Measurements from ENCODE around the gene PCDHA3. TPM values are rescaled to one million over a fixed set of nuclear protein-coding genes. Genes with fewer than 3 reads are reported as not detected.

PCDHA3 gene
- polyA plus RNA-seq, 1 of the 3 experiments (the other 2 are of a cell fraction): 0.02 TPM

Other genes with a start within 250 kb of the PCDHA3 start
- 35.9 and 37.8 TPM in 2 replicates for gene SRA1, start 243.6 kb upstream of the PCDHA3 start, polyA plus RNA-seq (2012; rRNA removed)
- 36.0 and 54.5 TPM in 2 replicates for gene APBB3, start 236.5 kb upstream of the PCDHA3 start, polyA plus RNA-seq (2012; rRNA removed)
- 56.2 and 74.9 TPM in 2 replicates for gene SLC35A4, start 236.2 kb upstream of the PCDHA3 start, polyA plus RNA-seq (2012; rRNA removed)
- 0.12 and 0.19 TPM in 2 replicates for gene CD14, start 167.9 kb upstream of the PCDHA3 start, polyA plus RNA-seq (2012; rRNA removed)
- gene TMCO6, start 161.6 kb upstream of the PCDHA3 start, polyA plus RNA-seq (2012; rRNA removed): 27.7 and 31.7 TPM in 2 replicates
- gene NDUFA2, start 153.4 kb upstream of the PCDHA3 start, polyA plus RNA-seq (2012; rRNA removed): 202 and 211 TPM in 2 replicates
- gene IK, start 153.2 kb upstream of the PCDHA3 start, polyA plus RNA-seq (2012; rRNA removed): 105 and 113 TPM in 2 replicates
- gene WDR55, start 136.2 kb upstream of the PCDHA3 start, polyA plus RNA-seq (2012; rRNA removed): 28.3 and 32.7 TPM in 2 replicates
- gene DND1, start 127.5 kb upstream of the PCDHA3 start, polyA plus RNA-seq (2012; rRNA removed): 1.2 and 2.1 TPM in 2 replicates
- 124 and 135 TPM in 2 replicates for gene HARS1, start 109.7 kb upstream of the PCDHA3 start, polyA plus RNA-seq (2012; rRNA removed)
- gene HARS2, start 109.6 kb upstream of the PCDHA3 start, polyA plus RNA-seq (2012; rRNA removed): 40.8 and 54.5 TPM in 2 replicates
- gene ZMAT2, start 100.6 kb upstream of the PCDHA3 start, polyA plus RNA-seq (2012; rRNA removed): 30.9 and 42.2 TPM in 2 replicates
- gene PCDHA1, start 14.9 kb upstream of the PCDHA3 start, polyA plus RNA-seq (2012; rRNA removed): 0.16 and 0.21 TPM in 2 replicates
- not detected in 2 replicates for gene PCDHA2, start 6.2 kb upstream of the PCDHA3 start, polyA plus RNA-seq (2012; rRNA removed)
- 1.2 and 1.4 TPM in 2 replicates for gene PCDHA4, start 6.0 kb downstream of the PCDHA3 start, polyA plus RNA-seq (2012; rRNA removed)
- 0.02 TPM in 2 replicates for gene PCDHA5, start 20.6 kb downstream of the PCDHA3 start, polyA plus RNA-seq (2012; rRNA removed)
- 0.02 and 0.03 TPM in 2 replicates for gene PCDHA6, start 26.9 kb downstream of the PCDHA3 start, polyA plus RNA-seq (2012; rRNA removed)
- gene PCDHA7, start 33.2 kb downstream of the PCDHA3 start, polyA plus RNA-seq (2012; rRNA removed): 0.15 and 0.16 TPM in 2 replicates
- gene PCDHA8, start 40.1 kb downstream of the PCDHA3 start, polyA plus RNA-seq (2012; rRNA removed): 0.54 and 0.63 TPM in 2 replicates
- gene PCDHA9, start 47.3 kb downstream of the PCDHA3 start, polyA plus RNA-seq (2012; rRNA removed): 0.02 TPM in 2 replicates
- gene PCDHA10, start 54.8 kb downstream of the PCDHA3 start, polyA plus RNA-seq (2012; rRNA removed): 0.02 TPM in 2 replicates
- gene PCDHA11, start 67.9 kb downstream of the PCDHA3 start, polyA plus RNA-seq (2012; rRNA removed): not detected in 2 replicates
- 0.54 and 0.70 TPM in 2 replicates for gene PCDHA12, start 74.3 kb downstream of the PCDHA3 start, polyA plus RNA-seq (2012; rRNA removed)
- gene PCDHA13, start 81.1 kb downstream of the PCDHA3 start, polyA plus RNA-seq (2012; rRNA removed): not detected in 2 replicates
- gene PCDHAC1, start 125.2 kb downstream of the PCDHA3 start, polyA plus RNA-seq (2012; rRNA removed): 0.08 and 0.21 TPM in 2 replicates
- 0.39 and 0.76 TPM in 2 replicates for gene PCDHAC2, start 165.4 kb downstream of the PCDHA3 start, polyA plus RNA-seq (2012; rRNA removed)

Measured in SK-N-SH (cell line).